Uterus (tissue), 2 donors: ENCODE measurements around the gene GRID2.

Source experiments
- POLR2A ChIP-seq, 2 donors: fragments of 450-650 bp; IDR thresholded peaks; one replicate each; pipeline ENCODE4 v1.6.1; 2016; ENCODE audit warnings: antibody characterized with exemption in 2 of 2, mild to moderate bottlenecking in 1 of 2, moderate library complexity in 1 of 2
- TF ChIP-seq, protein P1 (sequence below), 4 experiments: fragments of 200-600 bp in 2 of 4; fragments of 450-650 bp in 2 of 4; sonication (generic) in 2 of 4; IDR thresholded peaks; one replicate each; pipeline ENCODE4 v1.5.1; 2016 to 2019; ENCODE audit warnings: antibody characterized with exemption in 4 of 4, mild to moderate bottlenecking in 2 of 4, moderate library complexity in 1 of 4

- TF ChIP-seq, protein P1, sequence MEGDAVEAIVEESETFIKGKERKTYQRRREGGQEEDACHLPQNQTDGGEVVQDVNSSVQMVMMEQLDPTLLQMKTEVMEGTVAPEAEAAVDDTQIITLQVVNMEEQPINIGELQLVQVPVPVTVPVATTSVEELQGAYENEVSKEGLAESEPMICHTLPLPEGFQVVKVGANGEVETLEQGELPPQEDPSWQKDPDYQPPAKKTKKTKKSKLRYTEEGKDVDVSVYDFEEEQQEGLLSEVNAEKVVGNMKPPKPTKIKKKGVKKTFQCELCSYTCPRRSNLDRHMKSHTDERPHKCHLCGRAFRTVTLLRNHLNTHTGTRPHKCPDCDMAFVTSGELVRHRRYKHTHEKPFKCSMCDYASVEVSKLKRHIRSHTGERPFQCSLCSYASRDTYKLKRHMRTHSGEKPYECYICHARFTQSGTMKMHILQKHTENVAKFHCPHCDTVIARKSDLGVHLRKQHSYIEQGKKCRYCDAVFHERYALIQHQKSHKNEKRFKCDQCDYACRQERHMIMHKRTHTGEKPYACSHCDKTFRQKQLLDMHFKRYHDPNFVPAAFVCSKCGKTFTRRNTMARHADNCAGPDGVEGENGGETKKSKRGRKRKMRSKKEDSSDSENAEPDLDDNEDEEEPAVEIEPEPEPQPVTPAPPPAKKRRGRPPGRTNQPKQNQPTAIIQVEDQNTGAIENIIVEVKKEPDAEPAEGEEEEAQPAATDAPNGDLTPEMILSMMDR (IDR thresholded peaks at IDR 0.05) = no peak
- no peak for TF ChIP-seq POLR2A (IDR thresholded peaks at IDR 0.05)
Measured at GRCh38 chr4:93346840-93347239, 1043.1 kb downstream of the GRID2 start.
